A549 treated with DMSO at 1 μM for 4 hours (cell line): Measurements from ENCODE around the gene PSMD14. TPM values are rescaled to one million over a fixed set of nuclear protein-coding genes. Genes with fewer than 3 reads are reported as not detected.

Experiments used
- total RNA-seq: library from RNA; stranded (reverse); fragments of 200-300 nt; extraction: Qiagen RNA extraction; gene quantifications from 5 replicates; pipeline ENCODE4 v1.2.3, GENCODE V29; 2022; ENCODE audit warnings: low read depth

The PSMD14 gene
- total RNA-seq: 105 to 115 TPM (median 109 TPM) in 5 replicates

GRCh38 chr2:161308178-161308955, at the start of gene PSMD14:
Gene PSMD14 (plus strand): TSS chr2:161308425. CDS start chr2:161318826, 10,401 bp downstream.

GRCh38 chr2:161415987-161416707, 107.9 kb downstream of the PSMD14 start, which contains the start of gene TBR1:
Gene TBR1 (plus strand): TSS chr2:161416297. CDS start chr2:161416411, 114 bp downstream.

Other genes starting within 250 kb of the PSMD14 start
- 32.0 to 52.6 TPM (median 43.5 TPM) in 5 replicates for gene TANK, start 148.0 kb upstream of the PSMD14 start, total RNA-seq
- gene TBR1, start 107.9 kb downstream of the PSMD14 start, total RNA-seq: 0.01 to 0.11 TPM (median 0.08 TPM) in 3 of 5 replicates, not detected in the others